Adrenal gland (tissue), 12 donors: ENCODE measurements around the gene MBNL1. TPM values are rescaled to one million over a fixed set of nuclear protein-coding genes. Genes with fewer than 3 reads are reported as not detected.
"Not testable (repeated sequence)": the region's sequence is repeated elsewhere in the genome, so short reads cannot be mapped to it uniquely, and the experiment has no call there.

Experiments
- DNase-seq, 7 donors: peaks; one replicate each; pipeline ENCODE4 v3.0.0-alpha.2; 2019 to 2020
- H3K27ac ChIP-seq, 5 donors: fragments of 200-600 bp; sonication (generic) in 4 of 5; 1 replicate in 3 of 5; 2 replicates in 2 of 5; pipeline versions ENCODE4 v1.5.1 to v1.8.0; 2016 to 2020; ENCODE audit warnings: mild to moderate bottlenecking in 1 of 5
- H3K27me3 ChIP-seq: fragments of 200-600 bp; 2 replicates; pipeline ENCODE4 v1.8.0; 2021
- H3K36me3 ChIP-seq, 2 donors: fragments of 200-600 bp; replicated peaks in 1 of 2; 1 replicate in 1 of 2; 2 replicates in 1 of 2; pipeline versions ENCODE4 v1.5.1 to v1.8.0; 2018 to 2022
- H3K4me1 ChIP-seq, 2 donors: fragments of 200-600 bp; replicated peaks in 1 of 2; 1 replicate in 1 of 2; 2 replicates in 1 of 2; pipeline versions ENCODE4 v1.5.1 to v1.8.0; 2018 to 2021
- H3K4me3 ChIP-seq, 4 donors: fragments of 200-600 bp; sonication (generic) in 3 of 4; one replicate each; pipeline ENCODE4 v1.5.1; 2016 to 2018
- H3K9me3 ChIP-seq, 3 donors: fragments of 200-600 bp; sonication (generic) in 1 of 3; replicated peaks in 1 of 3; 1 replicate in 2 of 3; 2 replicates in 1 of 3; pipeline versions ENCODE4 v1.5.1 to v1.8.0; 2016 to 2021
- POLR2A ChIP-seq, 2 donors: fragments of 450-650 bp; IDR thresholded peaks; one replicate each; pipeline ENCODE4 v1.6.1; 2017; ENCODE audit warnings: antibody characterized with exemption in 2 of 2, mild to moderate bottlenecking in 2 of 2, moderate library complexity in 1 of 2
- WGBS, 4 donors: extraction: QIAGEN DNeasy Blood & Tissue Kit in 2 of 4; methylation state at CpG; one replicate each; pipeline versions ENCODE4 v1.1.5 to v1.1.7; 2013 to 2017; 5-methylcytosine and 5-hydroxymethylcytosine counted together
- intact Hi-C, 2 donors: fragments of 100-400 bp; cut with DNase I; formaldehyde crosslinking; loops; one replicate each; pipeline versions ENCODE4 v1.14.1 to v1.15.0; 2022 to 2023
- polyA plus RNA-seq, 3 donors: library from polyadenylated mRNA; stranded (reverse); fragments of 200-250 nt in 2 of 3; fragments of 350-450 nt in 1 of 3; fragmentation: Illumina TruSeq in 1 of 3; extraction: RNeasy Lipid Tissue Mini Kit (QIAGEN cat#74804) in 1 of 3; gene quantifications; one replicate each; pipeline ENCODE4 v1.2.3, GENCODE V29; 2013 to 2014
- total RNA-seq, 9 donors: library from RNA; depleted of rRNA in 4 of 9; stranded (reverse); fragments of >200 nt in 4 of 9; fragments of 120-200 nt in 1 of 9; fragmentation: NEBNext Ultra II Directional in 1 of 9; extraction: Animal tissue kit (Norgen Biotek cat#: 25700) in 1 of 9; gene quantifications; one replicate each; pipeline versions ENCODE4 v1.1.0 to v1.2.4, GENCODE V29; 2013 to 2023
- TF ChIP-seq, protein P1 (sequence below), 6 experiments: fragments of 450-650 bp in 4 of 6; fragments of 200-600 bp in 2 of 6; sonication (generic) in 1 of 6; IDR thresholded peaks; 1 replicate in 5 of 6; 2 replicates in 1 of 6; pipeline versions ENCODE4 v1.5.1 to v1.8.0; 2016 to 2021; ENCODE audit warnings: antibody characterized with exemption in 6 of 6, mild to moderate bottlenecking in 2 of 6, moderate library complexity in 1 of 6
- donor health status: healthy with polysubstance abuse.
- donor health status: Bipolar disorder and iron deficiency.
- donor health status: DM: yes; HTN: yes; CAD: no.
- donor health status: DM: no; HTN: no; CAD: no.
- donor health status: DM: no; HTN: no; CAD: no.
- donor health status: DM: yes; HTN: yes; CAD: no.

The MBNL1 gene
- total and polyA plus RNA-seq, 12 donors = 30.6 to 252 (median 122) TPM

DNA sequence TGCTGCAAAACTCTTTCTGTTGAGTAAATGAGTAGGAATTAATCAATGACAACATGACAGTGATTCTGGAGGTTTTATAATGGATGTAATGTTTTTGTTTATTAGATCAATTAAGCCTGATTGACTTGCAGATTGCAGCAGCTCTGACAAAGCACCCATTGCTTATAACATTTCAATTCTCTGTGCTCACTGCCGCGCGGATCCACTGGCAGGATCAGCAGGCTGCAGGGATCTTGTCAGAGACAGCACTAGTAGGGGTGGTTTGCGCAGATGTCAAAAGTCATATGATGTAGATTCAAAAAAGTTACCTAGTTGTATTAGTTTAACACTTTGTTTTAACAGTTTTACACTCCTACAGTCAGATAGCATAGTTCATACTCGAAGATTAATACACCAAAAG, 93.4 kb downstream of the MBNL1 start:
- TF ChIP-seq, protein P1, sequence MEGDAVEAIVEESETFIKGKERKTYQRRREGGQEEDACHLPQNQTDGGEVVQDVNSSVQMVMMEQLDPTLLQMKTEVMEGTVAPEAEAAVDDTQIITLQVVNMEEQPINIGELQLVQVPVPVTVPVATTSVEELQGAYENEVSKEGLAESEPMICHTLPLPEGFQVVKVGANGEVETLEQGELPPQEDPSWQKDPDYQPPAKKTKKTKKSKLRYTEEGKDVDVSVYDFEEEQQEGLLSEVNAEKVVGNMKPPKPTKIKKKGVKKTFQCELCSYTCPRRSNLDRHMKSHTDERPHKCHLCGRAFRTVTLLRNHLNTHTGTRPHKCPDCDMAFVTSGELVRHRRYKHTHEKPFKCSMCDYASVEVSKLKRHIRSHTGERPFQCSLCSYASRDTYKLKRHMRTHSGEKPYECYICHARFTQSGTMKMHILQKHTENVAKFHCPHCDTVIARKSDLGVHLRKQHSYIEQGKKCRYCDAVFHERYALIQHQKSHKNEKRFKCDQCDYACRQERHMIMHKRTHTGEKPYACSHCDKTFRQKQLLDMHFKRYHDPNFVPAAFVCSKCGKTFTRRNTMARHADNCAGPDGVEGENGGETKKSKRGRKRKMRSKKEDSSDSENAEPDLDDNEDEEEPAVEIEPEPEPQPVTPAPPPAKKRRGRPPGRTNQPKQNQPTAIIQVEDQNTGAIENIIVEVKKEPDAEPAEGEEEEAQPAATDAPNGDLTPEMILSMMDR (IDR thresholded peaks at IDR 0.05) = no peak
- no peak for TF ChIP-seq POLR2A (IDR thresholded peaks at IDR 0.05)
- WGBS, 4 donors = 84 to 95% (median 91%) methylated on average over 5 of the region's 5 CpGs
- no peak overlapping the region for H3K27ac ChIP-seq
- no peaks in the 10 kb centered on the region for H3K9me3 ChIP-seq
- intact Hi-C loops = no loop called here
- H3K27me3 ChIP-seq = no peaks in the 10 kb centered on the region
- no peaks in the 10 kb centered on the region for H3K36me3 ChIP-seq
- peaks cover 3 to 45% of the 10 kb centered on the region in 2 donors for H3K4me1 ChIP-seq
- no peak for DNase-seq
- no peak overlapping the region for H3K4me3 ChIP-seq

DNA sequence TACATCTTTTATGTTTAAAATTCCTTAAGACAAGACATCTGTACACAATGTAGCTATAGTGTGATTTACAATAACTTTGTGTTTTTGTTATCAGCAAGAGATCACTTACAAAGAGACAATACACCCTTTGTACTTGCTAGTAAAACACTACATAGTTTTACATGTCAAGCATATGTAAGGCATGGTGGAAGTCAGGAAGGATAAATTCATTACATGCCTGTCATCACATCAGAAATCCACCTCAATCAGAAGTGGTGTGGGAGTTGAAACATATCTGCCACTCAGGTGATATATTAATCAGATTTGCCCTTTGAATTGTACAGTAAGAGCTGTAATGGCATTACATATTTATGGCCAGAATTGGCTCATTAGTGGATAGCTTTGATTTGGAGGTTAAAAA, 95.5 kb downstream of the MBNL1 start:
- no peak for DNase-seq
- Histone ChIP-seq H3K9me3 (no peaks in the 10 kb centered on the region), H3K27ac (no peak overlapping the region), H3K4me1 (peaks cover 3 to 25% of the 10 kb centered on the region in 2 donors), H3K36me3 (no peaks in the 10 kb centered on the region), H3K4me3 (no peak overlapping the region), H3K27me3 (no peaks in the 10 kb centered on the region)
- intact Hi-C loops = no loop called here
- no peak for TF ChIP-seq POLR2A (IDR thresholded peaks at IDR 0.05)
- TF ChIP-seq, protein P1 (IDR thresholded peaks at IDR 0.05) = no peak

DNA sequence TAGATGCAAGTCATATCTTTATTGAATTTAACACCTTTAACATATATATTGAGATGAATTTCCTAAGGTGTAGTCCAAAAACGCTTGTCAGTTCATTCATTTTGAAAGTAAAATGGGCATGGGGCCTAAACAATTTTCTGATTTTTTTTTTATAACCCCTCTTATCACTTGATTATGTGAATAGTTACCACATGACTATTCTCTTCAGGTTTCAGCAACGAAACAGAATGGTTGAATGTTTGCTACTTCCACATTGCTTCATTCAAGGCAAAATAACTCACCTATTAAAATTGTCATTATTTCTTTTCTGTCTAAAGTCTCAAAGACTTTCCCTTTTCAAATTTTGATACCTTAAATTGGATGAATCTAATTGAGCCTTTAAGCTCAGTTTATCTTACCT, 96.4 kb downstream of the MBNL1 start:
- peaks cover 3 to 17% of the 10 kb centered on the region in 2 donors for H3K4me1 ChIP-seq

DNA sequence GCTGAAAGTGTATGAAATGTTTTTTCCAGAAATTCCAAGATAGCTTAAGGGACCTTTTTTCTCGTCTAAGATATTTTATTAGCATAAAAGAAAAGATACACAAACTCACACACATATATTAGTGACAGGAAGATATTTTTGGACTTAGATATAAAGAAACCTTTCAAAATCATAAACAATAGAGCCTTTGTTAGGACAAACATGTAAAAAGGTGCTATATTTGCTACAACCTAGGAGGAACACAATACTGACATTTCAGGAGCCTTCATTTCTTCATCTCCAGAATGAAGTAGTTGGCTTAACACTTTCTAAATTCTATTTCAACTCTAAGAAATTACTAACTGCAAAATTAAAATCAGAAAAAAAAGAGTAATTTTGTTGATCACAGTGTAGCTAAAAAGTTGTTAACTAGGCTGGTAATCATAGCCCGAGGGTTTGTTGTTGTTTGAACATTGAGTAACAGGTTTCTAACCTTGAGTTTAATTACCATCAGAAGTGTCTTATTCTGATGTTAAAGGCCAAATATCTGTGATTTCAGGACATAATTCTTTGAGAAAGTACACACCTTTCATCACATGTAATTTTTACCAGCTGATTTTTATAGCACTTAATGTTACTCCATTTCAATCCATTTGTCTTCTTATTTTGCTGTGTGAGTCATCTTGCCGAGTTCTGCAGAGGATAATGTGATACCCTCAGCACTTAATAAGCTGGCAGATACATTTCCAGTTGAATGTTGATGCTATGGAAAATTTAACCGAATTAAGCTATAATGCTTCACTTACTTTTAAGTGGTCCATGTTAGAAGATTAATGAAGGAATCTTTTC, 97.3 kb downstream of the MBNL1 start:
- Histone ChIP-seq H3K27me3 (no peaks in the 10 kb centered on the region), H3K9me3 (no peaks in the 10 kb centered on the region), H3K27ac (no peak overlapping the region), H3K36me3 (no peaks in the 10 kb centered on the region), H3K4me1 (peaks cover 3 to 13% of the 10 kb centered on the region in 2 donors), H3K4me3 (no peak overlapping the region)
- 63 to 69% (median 64%) methylated on average over 4 of the region's 4 CpGs for WGBS, 4 donors
- TF ChIP-seq POLR2A (IDR thresholded peaks at IDR 0.05) = no peak
- TF ChIP-seq, protein P1 (IDR thresholded peaks at IDR 0.05) = no peak
- intact Hi-C loops = no loop called here
- no peak for DNase-seq

More for the DNA sequence above, 96.4 kb downstream of the MBNL1 start:
- 65 to 73% (median 71%) methylated on average over 2 of the region's 2 CpGs for WGBS, 4 donors
- Histone ChIP-seq H3K27ac (no peak overlapping the region), H3K27me3 (no peaks in the 10 kb centered on the region), H3K9me3 (no peaks in the 10 kb centered on the region), H3K36me3 (no peaks in the 10 kb centered on the region), H3K4me3 (no peak overlapping the region)
- intact Hi-C loops = no loop called here
- TF ChIP-seq, protein P1 (IDR thresholded peaks at IDR 0.05) = no peak
- TF ChIP-seq POLR2A (IDR thresholded peaks at IDR 0.05) = no peak
- DNase-seq = no peak

DNA sequence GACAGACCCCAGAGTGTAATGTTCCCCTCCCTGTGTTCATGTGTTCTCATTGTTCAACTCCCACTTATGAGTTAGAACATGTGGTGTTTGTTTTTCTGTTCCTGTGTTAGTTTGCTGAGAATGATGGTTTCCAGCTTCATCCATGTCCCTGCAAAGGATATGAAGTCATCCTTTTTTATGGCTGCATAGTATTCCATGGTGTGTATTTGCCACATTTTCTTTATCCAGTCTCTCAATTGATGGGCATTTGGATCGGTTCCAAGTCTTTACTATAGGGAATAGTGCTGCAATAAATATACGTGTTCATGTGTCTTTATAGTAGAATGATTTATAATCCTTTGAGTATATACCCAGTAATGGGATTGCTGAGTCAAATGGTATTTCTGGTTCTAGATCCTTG, 98.5 kb downstream of the MBNL1 start:
- intact Hi-C loops, H3K4me3 ChIP-seq, H3K36me3 ChIP-seq, H3K27ac ChIP-seq, H3K9me3 ChIP-seq, H3K27me3 ChIP-seq, DNase-seq: not testable (repeated sequence)
- H3K4me1 ChIP-seq = peaks cover 3 to 13% of the 10 kb centered on the region in 2 donors
- 88 to 96% (median 92%) methylated on average over 2 of the region's 2 CpGs for WGBS, 4 donors

DNA sequence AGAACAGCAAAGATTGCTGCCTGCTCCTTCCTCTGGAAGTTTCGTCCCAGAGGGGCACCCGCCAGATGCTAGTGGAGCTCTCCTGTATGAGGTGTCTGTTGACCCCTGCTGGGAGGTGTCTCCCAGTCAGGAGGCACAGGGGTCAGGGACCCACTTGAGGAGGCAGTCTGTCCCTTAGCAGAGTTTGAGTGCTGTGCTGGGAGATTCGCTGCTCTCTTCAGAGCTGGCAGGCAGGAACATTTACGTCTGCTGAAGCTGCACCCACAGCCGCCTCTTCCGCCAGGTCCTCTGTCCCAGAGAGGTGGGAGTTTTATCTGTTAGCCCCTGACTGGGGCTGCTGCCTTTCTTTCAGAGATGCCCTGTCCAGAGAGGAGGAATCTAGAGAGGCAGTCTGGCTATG, 103.9 kb downstream of the MBNL1 start:
- intact Hi-C loops, H3K36me3 ChIP-seq, H3K9me3 ChIP-seq, H3K27me3 ChIP-seq, H3K27ac ChIP-seq, H3K4me3 ChIP-seq, DNase-seq: not testable (repeated sequence)
- WGBS, 4 donors = 97 to 100% (median 99%) methylated on average over 5 to 6 of the region's 6 CpGs
- H3K4me1 ChIP-seq = peaks cover 0 to 31% of the 10 kb centered on the region in 2 donors
